ENCODE measurements around the gene ZC3HAV1.

ZC3HAV1 gene

DNA sequence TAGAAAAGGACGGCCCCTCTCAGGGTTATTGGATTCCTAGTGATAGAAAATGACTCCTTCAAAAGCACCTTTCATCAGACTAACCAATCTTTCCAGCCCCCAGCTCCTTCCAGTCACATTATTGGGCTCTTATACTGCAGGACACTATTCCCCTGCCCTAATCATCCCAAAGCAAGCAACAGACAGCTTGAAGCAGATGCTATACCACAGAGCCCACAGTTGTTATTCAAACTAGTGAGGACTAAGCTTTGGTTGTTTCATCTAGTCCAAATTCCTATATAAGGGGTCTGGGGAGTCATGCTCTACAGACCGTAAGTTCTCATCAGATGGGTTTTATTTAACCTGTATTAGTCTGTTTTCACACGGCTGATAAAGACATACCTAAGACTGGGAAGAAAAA, 98.1 kb downstream of the ZC3HAV1 start:
- DNase-seq = no peak

DNA sequence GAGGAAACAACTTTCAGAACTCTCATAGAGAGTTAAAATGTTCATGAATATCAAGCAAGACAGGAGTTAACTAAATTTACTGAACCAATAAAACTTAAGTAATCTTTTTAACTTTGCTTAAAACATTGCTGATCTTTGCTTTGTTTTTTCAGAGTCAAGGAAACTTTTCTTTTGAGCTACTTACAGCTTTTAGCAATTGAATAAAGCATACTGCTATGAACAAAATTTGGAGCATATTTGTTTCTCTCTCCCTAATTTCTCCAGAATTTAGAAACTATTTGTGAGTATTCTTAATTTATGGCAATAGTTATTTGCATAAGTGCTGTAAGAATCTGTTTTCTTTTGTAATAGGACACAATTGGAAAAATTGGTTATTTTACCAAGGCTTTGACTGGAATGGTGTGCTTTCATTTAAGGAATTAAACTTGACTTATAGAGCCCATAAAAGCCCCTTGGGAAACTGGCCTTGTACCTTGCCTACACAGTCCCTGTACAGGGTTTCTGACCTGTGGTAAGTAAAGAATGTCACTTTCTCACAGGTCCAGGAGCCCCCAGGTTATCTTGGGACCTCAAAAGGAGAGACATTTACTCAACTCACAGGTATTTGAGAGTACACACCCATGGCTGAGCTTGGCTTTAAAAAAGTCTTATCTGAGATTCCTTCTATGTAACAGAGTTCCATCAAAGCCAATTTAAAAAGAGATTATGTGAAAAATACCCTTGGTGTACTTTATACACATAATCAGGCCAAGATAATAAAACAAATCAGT, 105.0 kb downstream of the ZC3HAV1 start:
- no peak for DNase-seq

DNA sequence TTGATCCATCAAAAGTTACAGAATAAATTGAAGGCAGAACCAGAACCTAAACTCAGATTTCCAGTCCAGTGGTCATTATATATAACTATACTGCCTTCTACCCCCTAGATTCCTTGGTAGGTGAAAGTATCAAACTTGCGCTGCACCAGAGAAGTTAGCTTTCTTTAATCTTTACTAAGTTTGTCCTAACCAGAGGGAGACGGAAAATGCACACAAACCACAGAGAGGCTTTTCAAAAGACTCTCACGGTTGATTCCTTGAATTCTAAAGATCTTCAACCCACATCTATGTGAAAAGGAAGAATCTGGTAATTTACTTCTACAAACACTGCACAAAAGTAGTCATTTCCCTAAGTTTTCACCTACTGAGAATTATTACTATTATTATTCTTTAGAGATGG, 110.1 kb downstream of the ZC3HAV1 start:
- no peak for DNase-seq
